Testis (tissue), 3 donors: Measurements from ENCODE around the gene SAP30BP. TPM values are rescaled to one million over a fixed set of nuclear protein-coding genes. Genes with fewer than 3 reads are reported as not detected.

ENCODE experiments used
- DNase-seq: peaks from one replicate; pipeline ENCODE4 v3.0.0-alpha.2; 2019
- H3K27ac ChIP-seq, 2 donors: fragments of 200-600 bp; sonication (generic); one replicate each; pipeline ENCODE4 v1.5.1; 2019
- H3K27me3 ChIP-seq: fragments of 200-600 bp; sonication (generic); one replicate; pipeline ENCODE4 v1.5.1; 2019
- H3K36me3 ChIP-seq: fragments of 200-600 bp; sonication (generic); one replicate; pipeline ENCODE4 v1.5.1; 2017; ENCODE audit warnings: low read depth; ENCODE audit errors: missing control alignments
- H3K4me1 ChIP-seq: fragments of 200-600 bp; sonication (generic); one replicate; pipeline ENCODE4 v1.5.1; 2019
- H3K4me3 ChIP-seq, 2 donors: fragments of 200-600 bp; sonication (generic); one replicate each; pipeline ENCODE4 v1.5.1; 2017 to 2019
- H3K9me3 ChIP-seq: fragments of 200-600 bp; sonication (generic); one replicate; pipeline ENCODE4 v1.5.1; 2017
- POLR2A ChIP-seq: fragments of 450-650 bp; IDR thresholded peaks from one replicate; pipeline ENCODE4 v1.6.1; 2017; ENCODE audit warnings: antibody characterized with exemption, mild to moderate bottlenecking, moderate library complexity
- WGBS, 2 donors: methylation state at CpG; one replicate each; pipeline ENCODE4 v1.1.5; 2018; 5-methylcytosine and 5-hydroxymethylcytosine counted together
- intact Hi-C: fragments of 100-400 bp; cut with DNase I; formaldehyde crosslinking; loops from one replicate; pipeline ENCODE4 v1.15.1; 2023; ENCODE audit warnings: low total_unique reads
- polyA plus RNA-seq: library from polyadenylated mRNA; stranded (reverse); fragments of 350-450 nt; fragmentation: Illumina TruSeq; extraction: RNeasy Lipid Tissue Mini Kit (QIAGEN cat#74804); gene quantifications from one replicate; pipeline ENCODE4 v1.2.3, GENCODE V29; 2014; ENCODE audit warnings: low read depth, low replicate concordance; ENCODE audit not compliant: insufficient read depth
- total RNA-seq, 2 donors: library from RNA; depleted of rRNA; stranded (reverse); fragments of >200 nt; gene quantifications; one replicate each; pipeline ENCODE4 v1.2.3, GENCODE V29; 2016
- TF ChIP-seq, protein P1 (sequence below), 3 experiments: fragments of 450-650 bp in 2 of 3; fragments of 200-600 bp in 1 of 3; sonication (generic) in 1 of 3; IDR thresholded peaks; one replicate each; pipeline ENCODE4 v1.5.1; 2016 to 2019; ENCODE audit warnings: antibody characterized with exemption in 3 of 3, mild to moderate bottlenecking in 2 of 3, moderate library complexity in 1 of 3

Gene SAP30BP
- total and polyA plus RNA-seq, 3 donors from 2014 or later = 78.4 to 95.9 (median 86.9) TPM

DNA sequence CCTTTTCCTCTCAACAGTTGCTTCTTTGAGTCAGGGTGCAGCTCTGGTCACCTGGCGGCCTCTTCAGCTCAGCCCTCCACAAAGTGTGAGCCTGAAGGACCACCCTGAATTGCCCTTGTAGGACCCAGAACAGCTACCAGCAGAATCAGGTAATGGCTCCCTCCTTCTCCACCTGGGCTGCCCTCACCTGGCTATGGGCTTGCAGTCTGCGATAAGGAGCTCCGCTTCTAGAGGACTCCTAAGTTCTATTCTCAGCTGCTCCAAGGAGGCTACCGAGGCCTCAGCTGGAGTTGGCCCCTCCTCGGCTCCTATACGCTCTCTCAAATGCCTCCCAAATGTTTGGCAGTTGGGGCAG is 20.5 kb upstream of the SAP30BP start:
- no peak for DNase-seq
- 88 to 98% methylated on average over 6 of the region's 6 CpGs for WGBS, 2 donors
- H3K36me3 ChIP-seq = no peaks in the 10 kb centered on the region
- no peaks in the 10 kb centered on the region for H3K4me1 ChIP-seq
- no peaks in the 10 kb centered on the region for H3K27me3 ChIP-seq
- no peak overlapping the region for H3K4me3 ChIP-seq
- no peaks in the 10 kb centered on the region for H3K9me3 ChIP-seq
- intact Hi-C loops = no loop called here
- no peak for TF ChIP-seq POLR2A
- TF ChIP-seq, protein P1, sequence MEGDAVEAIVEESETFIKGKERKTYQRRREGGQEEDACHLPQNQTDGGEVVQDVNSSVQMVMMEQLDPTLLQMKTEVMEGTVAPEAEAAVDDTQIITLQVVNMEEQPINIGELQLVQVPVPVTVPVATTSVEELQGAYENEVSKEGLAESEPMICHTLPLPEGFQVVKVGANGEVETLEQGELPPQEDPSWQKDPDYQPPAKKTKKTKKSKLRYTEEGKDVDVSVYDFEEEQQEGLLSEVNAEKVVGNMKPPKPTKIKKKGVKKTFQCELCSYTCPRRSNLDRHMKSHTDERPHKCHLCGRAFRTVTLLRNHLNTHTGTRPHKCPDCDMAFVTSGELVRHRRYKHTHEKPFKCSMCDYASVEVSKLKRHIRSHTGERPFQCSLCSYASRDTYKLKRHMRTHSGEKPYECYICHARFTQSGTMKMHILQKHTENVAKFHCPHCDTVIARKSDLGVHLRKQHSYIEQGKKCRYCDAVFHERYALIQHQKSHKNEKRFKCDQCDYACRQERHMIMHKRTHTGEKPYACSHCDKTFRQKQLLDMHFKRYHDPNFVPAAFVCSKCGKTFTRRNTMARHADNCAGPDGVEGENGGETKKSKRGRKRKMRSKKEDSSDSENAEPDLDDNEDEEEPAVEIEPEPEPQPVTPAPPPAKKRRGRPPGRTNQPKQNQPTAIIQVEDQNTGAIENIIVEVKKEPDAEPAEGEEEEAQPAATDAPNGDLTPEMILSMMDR (IDR thresholded peaks at IDR 0.05) = no peak
- no peak overlapping the region for H3K27ac ChIP-seq

DNA sequence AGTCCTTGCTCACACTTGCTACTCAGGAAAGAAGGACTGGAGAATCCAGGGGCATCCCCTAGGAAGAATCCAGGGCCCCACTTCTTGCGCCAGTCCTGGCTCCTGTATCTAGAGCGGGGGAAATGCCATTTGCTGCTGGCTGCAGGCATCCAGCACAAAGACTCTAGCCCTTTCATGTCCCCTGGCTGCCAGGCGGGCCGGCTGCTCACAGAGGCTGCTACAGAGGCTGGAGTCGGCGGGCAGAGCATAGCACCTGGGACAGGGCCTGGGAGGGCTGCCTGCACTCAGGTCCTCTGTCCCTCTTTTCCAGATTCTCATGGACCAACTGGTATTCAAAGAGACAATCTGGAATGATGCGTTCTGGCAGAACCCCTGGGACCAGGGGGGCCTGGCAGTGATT is 20.1 kb upstream of the SAP30BP start:
- WGBS, 2 donors = 94 to 98% methylated on average over 7 of the region's 7 CpGs
- no peak for DNase-seq
- Histone ChIP-seq H3K4me1 (no peaks in the 10 kb centered on the region), H3K9me3 (no peaks in the 10 kb centered on the region), H3K27ac (no peak overlapping the region), H3K36me3 (no peaks in the 10 kb centered on the region), H3K27me3 (no peaks in the 10 kb centered on the region), H3K4me3 (no peak overlapping the region)
- TF ChIP-seq, protein P1 (IDR thresholded peaks at IDR 0.05) = no peak
- TF ChIP-seq POLR2A = no peak
- intact Hi-C loops = no loop called here

DNA sequence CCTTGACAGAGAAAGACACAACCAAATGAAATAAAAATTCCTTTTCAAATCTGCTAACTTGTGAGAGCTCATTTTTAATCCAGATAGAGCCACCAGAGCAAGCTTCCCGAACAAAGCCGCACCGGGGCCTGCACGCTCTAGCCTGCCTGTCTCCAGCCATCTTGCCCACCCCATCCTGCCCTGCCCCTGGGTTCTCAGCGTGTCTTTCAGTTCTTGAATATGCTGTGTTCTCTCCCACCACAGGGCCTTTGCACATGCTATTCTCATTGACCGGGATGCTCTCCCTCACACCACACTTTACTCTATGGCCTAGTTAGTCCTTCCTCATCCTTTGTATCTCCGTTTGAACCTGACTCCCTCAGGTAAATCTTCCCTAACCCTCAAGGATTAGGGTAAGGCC is 19.2 kb upstream of the SAP30BP start:
- intact Hi-C loops = no loop called here
- no peak for DNase-seq
- Histone ChIP-seq H3K9me3 (no peaks in the 10 kb centered on the region), H3K27ac (no peak overlapping the region), H3K36me3 (no peaks in the 10 kb centered on the region), H3K27me3 (no peaks in the 10 kb centered on the region), H3K4me1 (no peaks in the 10 kb centered on the region), H3K4me3 (no peak overlapping the region)
- TF ChIP-seq, protein P1 (IDR thresholded peaks at IDR 0.05) = no peak
- no peak for TF ChIP-seq POLR2A
- 96 to 97% methylated on average over 7 of the region's 7 CpGs for WGBS, 2 donors

DNA sequence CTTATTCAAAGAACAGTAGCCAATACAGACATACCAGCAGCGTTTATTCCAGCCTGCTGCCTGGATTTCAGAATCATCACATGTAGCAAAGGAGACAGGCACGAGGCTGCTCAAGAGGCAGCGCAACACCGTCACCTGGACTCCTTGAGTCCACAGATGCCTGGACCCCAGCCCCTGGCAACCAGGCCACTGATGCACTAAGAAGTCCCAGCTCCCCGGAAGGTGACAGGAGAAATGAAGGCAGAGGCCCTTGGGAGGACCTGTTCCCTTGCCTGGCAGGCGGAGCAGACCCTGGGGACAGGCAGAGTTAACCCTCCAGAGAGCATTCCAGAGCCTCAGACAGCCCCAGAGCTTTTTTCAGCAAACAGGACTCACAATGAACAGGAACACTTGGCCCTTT is 17.5 kb upstream of the SAP30BP start:
- Histone ChIP-seq H3K27ac (no peak overlapping the region), H3K9me3 (no peaks in the 10 kb centered on the region), H3K4me1 (no peaks in the 10 kb centered on the region), H3K36me3 (no peaks in the 10 kb centered on the region), H3K27me3 (no peaks in the 10 kb centered on the region), H3K4me3 (no peak overlapping the region)
- TF ChIP-seq, protein P1 (IDR thresholded peaks at IDR 0.05) = no peak
- TF ChIP-seq POLR2A = no peak
- WGBS, 2 donors = 74 to 89% methylated on average over 6 of the region's 6 CpGs
- no peak for DNase-seq
- intact Hi-C loops = no loop called here

DNA sequence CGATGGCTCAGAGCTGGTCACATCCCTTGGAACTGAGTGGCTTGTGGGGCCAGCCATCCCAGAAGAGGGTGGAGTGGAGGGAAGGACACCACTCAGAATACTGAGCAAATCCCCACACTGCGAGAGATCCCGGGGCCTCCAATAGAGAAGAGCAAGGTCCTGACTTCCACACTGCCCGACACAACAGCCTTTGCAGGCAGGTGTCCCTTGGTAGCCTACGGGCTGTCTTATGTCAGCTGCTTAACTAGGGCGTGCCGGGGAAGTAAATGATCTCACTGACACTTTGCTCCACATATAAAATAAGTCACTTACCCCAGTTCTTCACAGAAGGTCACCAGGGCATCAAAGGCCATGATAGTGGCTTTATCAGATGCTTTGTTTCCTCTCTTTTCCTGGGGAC is 16.3 kb upstream of the SAP30BP start:
- Histone ChIP-seq H3K9me3 (no peaks in the 10 kb centered on the region), H3K4me3 (no peak overlapping the region), H3K4me1 (no peaks in the 10 kb centered on the region), H3K27ac (no peak overlapping the region), H3K27me3 (no peaks in the 10 kb centered on the region), H3K36me3 (no peaks in the 10 kb centered on the region)
- TF ChIP-seq, protein P1 (IDR thresholded peaks at IDR 0.05) = no peak
- TF ChIP-seq POLR2A = no peak
- no peak for DNase-seq
- whole genome bisulfite sequencing, 2 donors = 87 to 94% methylated on average over 7 of the region's 7 CpGs
- intact Hi-C loops = no loop called here
